IMR-90 (cell line): Measurements from ENCODE around the gene PNRC2. TPM values are rescaled to one million over a fixed set of nuclear protein-coding genes. Genes with fewer than 3 reads are reported as not detected.

Source experiments
- ATAC-seq: fragments of 200-7000 bp; cut with Tn5 transposase; 2 replicates; pipeline ENCODE4 v1.9.1; 2020; ENCODE audit warnings: low read depth, mild to moderate bottlenecking, moderate library complexity
- BruUV-seq: library from RNA; stranded (reverse); fragments of 400-500 nt; replicated peaks from 2 replicates; lab custom pipeline; 2021; lab: Mats Ljungman, UMichigan
- CTCF ChIA-PET: fragments of 300-600 bp; formaldehyde crosslinking; extraction: SDS; loops from one replicate; lab custom pipeline; 2021; ENCODE audit warnings: antibody characterized with exemption; lab: Yijun Ruan, JAX
- POLR2A ChIA-PET: fragments of 300-600 bp; sonication (Branson Sonifier 250); formaldehyde crosslinking; loops from one replicate; lab custom pipeline; 2022; ENCODE audit warnings: antibody characterized with exemption; ENCODE audit not compliant: unreplicated experiment; lab: Charles Lee
- DNase-seq: peaks from one replicate; pipeline ENCODE4 v3.0.0; 2013
- H2AFZ ChIP-seq: replicated peaks from 2 replicates; pipeline ENCODE3; 2013; ENCODE audit warnings: low read length, mild to moderate bottlenecking; ENCODE audit not compliant: poor library complexity
- H2AK5ac ChIP-seq: 2 replicates; pipeline ENCODE4 v1.6.1; 2013; ENCODE audit warnings: low read depth, low read length, inconsistent platforms
- H2AK9ac ChIP-seq: replicated peaks from 2 replicates; pipeline ENCODE3; 2013; ENCODE audit warnings: mild to moderate bottlenecking, low read depth, low read length, moderate library complexity; ENCODE audit not compliant: poor library complexity
- H2BK120ac ChIP-seq: 2 replicates; pipeline ENCODE4 v1.6.1; 2013; ENCODE audit warnings: low read depth, low read length, inconsistent platforms
- H2BK15ac ChIP-seq: 3 replicates; pipeline ENCODE4 v1.6.1; 2013; ENCODE audit warnings: low read depth, low read length, inconsistent platforms
- H2BK20ac ChIP-seq: 2 replicates; pipeline ENCODE4 v1.6.1; 2013; ENCODE audit warnings: low read depth, mild to moderate bottlenecking, inconsistent platforms, low read length, moderate library complexity
- H2BK5ac ChIP-seq: 2 replicates; pipeline ENCODE4 v1.6.1; 2013; ENCODE audit warnings: mild to moderate bottlenecking, low read depth, low read length, inconsistent platforms; ENCODE audit not compliant: poor library complexity, severe bottlenecking
- H3K14ac ChIP-seq: replicated peaks from 2 replicates; pipeline ENCODE4 v1.6.1; 2013; ENCODE audit warnings: low read depth, low read length, inconsistent platforms
- H3K18ac ChIP-seq: 2 replicates; pipeline ENCODE4 v1.6.1; 2013; ENCODE audit warnings: low read depth, low read length, control low read depth
- H3K23ac ChIP-seq: 2 replicates; pipeline ENCODE4 v1.6.1; 2013; ENCODE audit warnings: low read depth, low read length, inconsistent platforms
- H3K27ac ChIP-seq: 2 replicates; pipeline ENCODE4 v1.5.1; 2013; ENCODE audit warnings: mild to moderate bottlenecking, control low read depth, low read length; ENCODE audit not compliant: insufficient read depth
- H3K27me3 ChIP-seq: 2 replicates; pipeline ENCODE4 v1.6.1; 2013; ENCODE audit warnings: low read length; ENCODE audit not compliant: control insufficient read depth, insufficient read depth
- H3K36me3 ChIP-seq: 2 replicates; pipeline ENCODE4 v1.6.1; 2013; ENCODE audit warnings: low read length, mixed read lengths; ENCODE audit not compliant: control insufficient read depth, insufficient read depth
- H3K4ac ChIP-seq: 2 replicates; pipeline ENCODE4 v1.6.1; 2013; ENCODE audit warnings: low read depth, low read length, inconsistent platforms
- H3K4me1 ChIP-seq: 2 replicates; pipeline ENCODE4 v1.6.1; 2013; ENCODE audit warnings: low read length, mixed read lengths; ENCODE audit not compliant: control insufficient read depth, insufficient read depth
- H3K4me2 ChIP-seq: 2 replicates; pipeline ENCODE4 v1.6.1; 2013; ENCODE audit warnings: low read depth, mild to moderate bottlenecking, control low read depth, low read length, moderate library complexity
- H3K4me3 ChIP-seq: 2 replicates; pipeline ENCODE4 v1.5.1; 2013; ENCODE audit warnings: low read depth, mild to moderate bottlenecking, control low read depth, low read length, moderate library complexity; ENCODE audit not compliant: insufficient read depth
- H3K56ac ChIP-seq: 2 replicates; pipeline ENCODE4 v1.6.1; 2013; ENCODE audit warnings: low read length, inconsistent platforms; ENCODE audit not compliant: insufficient read depth; ENCODE audit errors: extremely low read depth
- H3K79me1 ChIP-seq, 2 experiments: 2 replicates each; pipeline ENCODE4 v1.6.1; 2013; ENCODE audit warnings: low read length in 2 of 2, inconsistent platforms in 1 of 2, low read depth in 1 of 2
- H3K9ac ChIP-seq: 2 replicates; pipeline ENCODE4 v1.6.1; 2013; ENCODE audit warnings: low read depth, low read length, control low read depth
- H3K9me1 ChIP-seq: 2 replicates; pipeline ENCODE4 v1.6.1; 2013; ENCODE audit warnings: low read length, inconsistent platforms; ENCODE audit not compliant: insufficient read depth
- H3K9me3 ChIP-seq: 2 replicates; pipeline ENCODE4 v1.6.1; 2013; ENCODE audit warnings: low read length; ENCODE audit not compliant: control insufficient read depth, insufficient read depth
- H4K20me1 ChIP-seq: 2 replicates; pipeline ENCODE4 v1.6.1; 2013; ENCODE audit warnings: low read length, inconsistent platforms; ENCODE audit not compliant: insufficient read depth
- H4K5ac ChIP-seq: 2 replicates; pipeline ENCODE4 v1.6.1; 2013; ENCODE audit warnings: mild to moderate bottlenecking, low read depth, low read length, control low read depth
- H4K8ac ChIP-seq, 2 experiments: 2 replicates each; pipeline ENCODE4 v1.6.1; 2013; ENCODE audit warnings: low read depth in 2 of 2, low read length in 2 of 2, control low read depth in 1 of 2, inconsistent platforms in 1 of 2
- H4K91ac ChIP-seq: 2 replicates; pipeline ENCODE4 v1.6.1; 2013; ENCODE audit warnings: low read depth, low read length, inconsistent platforms; ENCODE audit not compliant: insufficient read depth
- CEBPB ChIP-seq: IDR thresholded peaks from 2 replicates; pipeline ENCODE4 v1.6.1; 2012; ENCODE audit warnings: low read depth, low read length, improper control_type of control experiment
- FOS ChIP-seq: fragments of 150-350 bp; IDR thresholded peaks from 2 replicates; pipeline ENCODE4 v1.6.1; 2016; ENCODE audit warnings: low read depth, low read length
- NFE2L2 ChIP-seq: fragments of 150-350 bp; IDR thresholded peaks from 2 replicates; pipeline ENCODE4 v1.6.1; 2016; ENCODE audit warnings: low read depth, mild to moderate bottlenecking, low read length
- RFX5 ChIP-seq: IDR thresholded peaks from 2 replicates; pipeline ENCODE4 v1.8.0; 2012; ENCODE audit warnings: low read depth, mild to moderate bottlenecking, low read length, moderate library complexity
- SMC3 ChIP-seq: fragments of 150-350 bp; IDR thresholded peaks from 2 replicates; pipeline ENCODE4 v1.6.1; 2016; ENCODE audit warnings: low read depth, mild to moderate bottlenecking, antibody characterized with exemption, low read length, moderate library complexity
- WGBS, 2 experiments: methylation state at CpG; one replicate each; pipeline versions ENCODE4 v1.1.5 to v1.1.7; 2013; ENCODE audit warnings: missing lambda C conversion rate in 2 of 2; ENCODE audit not compliant: insufficient read length in 1 of 2; ENCODE audit errors: extremely low coverage in 2 of 2; 5-methylcytosine and 5-hydroxymethylcytosine counted together
- dilution Hi-C: fragments of 300-500 bp; cut with HindIII; formaldehyde crosslinking; loops from one replicate; pipeline ENCODE4 v1.14.3; 2018; ENCODE audit warnings: low sequenced_read_pairs; ENCODE audit not compliant: unreplicated experiment
- in situ Hi-C: fragments of 300-500 bp; cut with MboI; formaldehyde crosslinking; loops from 3 replicates; pipeline ENCODE4 v1.14.3; 2019; ENCODE audit warnings: low sequenced_read_pairs, inconsistent platforms, mixed read lengths
- intact Hi-C: fragments of 100-400 bp; cut with micrococcal nuclease; formaldehyde crosslinking; loops from 2 replicates; pipeline ENCODE4 v1.10.0; 2022
- polyA plus RNA-seq, 3 experiments: library from polyadenylated mRNA; depleted of rRNA; stranded (reverse); fragments of >200 nt; gene quantifications; 2 replicates each; pipeline ENCODE4 v1.2.3, GENCODE V29; 2012; ENCODE audit warnings: low replicate concordance in 1 of 3
- total RNA-seq: library from RNA; depleted of rRNA; stranded (reverse); fragments of >200 nt; gene quantifications from 2 replicates; pipeline ENCODE4 v1.2.3, GENCODE V29; 2012
- TF ChIP-seq, protein P1 (sequence below): fragments of 150-350 bp; IDR thresholded peaks from 2 replicates; pipeline ENCODE4 v1.6.1; 2016; ENCODE audit warnings: low read depth, mild to moderate bottlenecking, low read length, moderate library complexity, borderline replicate concordance

The PNRC2 gene
- total and polyA plus RNA-seq, 2 of the 4 experiments (the other 2 are of a cell fraction) = 50.6 to 76.0 TPM

DNA sequence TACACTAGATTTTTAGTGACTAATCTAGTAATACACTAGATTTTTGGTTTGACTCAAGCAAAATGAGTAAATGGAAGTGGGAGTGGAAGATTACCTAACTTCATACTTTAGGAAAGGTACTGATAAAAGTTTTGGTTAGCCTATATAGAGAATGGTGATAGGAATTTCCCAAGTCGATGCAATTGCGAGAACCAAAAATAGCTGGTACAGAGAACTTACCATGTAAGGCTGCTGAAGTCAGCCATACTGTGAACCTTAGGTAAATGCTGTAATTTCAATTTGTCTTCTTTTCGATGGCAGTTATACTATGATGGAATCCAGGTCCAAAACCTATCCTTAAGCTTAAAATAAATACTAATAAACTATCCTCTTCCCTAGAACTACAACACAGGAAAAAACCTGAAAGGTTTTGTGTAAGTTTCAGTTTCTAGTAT lies 4.6 kb downstream of the PNRC2 start:
- Histone ChIP-seq H3K18ac (no peak overlapping the region), H3K23ac (no peak overlapping the region), H3K14ac (no peak overlapping the region), H2BK5ac (peak overlapping the region; percentile 25), H3K9me3 (no peaks in the 10 kb centered on the region), H3K4me1 (peaks cover 2% of the 10 kb centered on the region), H3K27ac (no peak overlapping the region), H4K91ac (no peak overlapping the region), H3K4me3 (no peak overlapping the region), H3K56ac (no peak overlapping the region), H3K4ac (no peak overlapping the region), H3K79me1 (peaks cover 7 to 11% of the 10 kb centered on the region in 2 experiments; a peak in 2 of 4 replicates), H3K36me3 (peaks cover 11% of the 10 kb centered on the region), H3K4me2 (peak overlapping the region; percentile 43; the same call in 1 of the 2 replicates), H2AFZ (no peak overlapping the region), H3K9me1 (no peaks in the 10 kb centered on the region), H2AK5ac (no peak overlapping the region), H4K20me1 (peaks cover 36% of the 10 kb centered on the region), H2BK20ac (no peak overlapping the region), H2BK15ac (no peak overlapping the region), H2BK120ac (no peak overlapping the region), H3K27me3 (no peaks in the 10 kb centered on the region), H4K8ac (no peak overlapping the region), H3K9ac (no peak overlapping the region), H2AK9ac (no peak overlapping the region), H4K5ac (no peak overlapping the region)
- ChIA-PET CTCF (interaction anchor here (0.8 kb wide), 1 partner anchor 186 kb away, joined by 3 read pairs; no protein-coding TSS in a partner anchor), POLR2A (interaction anchor here (1.0 kb wide), 1 partner anchor 64 kb away, joined by 3 read pairs; no protein-coding TSS in a partner anchor)
- no TSS peak for BruUV-seq
- WGBS, 2 experiments = 100% methylated on average over 2 of the region's 3 CpGs; no CpG with 5 or more reads in 1 of the 2 experiments
- in situ Hi-C loops (no loop called here), intact Hi-C loops (loop anchor here (5.0 kb wide), 1 partner anchor 63 kb away; no protein-coding TSS in a partner anchor), dilution Hi-C loops (no loop called here)
- no peak for TF ChIP-seq NFE2L2
- no peak for TF ChIP-seq SMC3
- TF ChIP-seq, protein P1, sequence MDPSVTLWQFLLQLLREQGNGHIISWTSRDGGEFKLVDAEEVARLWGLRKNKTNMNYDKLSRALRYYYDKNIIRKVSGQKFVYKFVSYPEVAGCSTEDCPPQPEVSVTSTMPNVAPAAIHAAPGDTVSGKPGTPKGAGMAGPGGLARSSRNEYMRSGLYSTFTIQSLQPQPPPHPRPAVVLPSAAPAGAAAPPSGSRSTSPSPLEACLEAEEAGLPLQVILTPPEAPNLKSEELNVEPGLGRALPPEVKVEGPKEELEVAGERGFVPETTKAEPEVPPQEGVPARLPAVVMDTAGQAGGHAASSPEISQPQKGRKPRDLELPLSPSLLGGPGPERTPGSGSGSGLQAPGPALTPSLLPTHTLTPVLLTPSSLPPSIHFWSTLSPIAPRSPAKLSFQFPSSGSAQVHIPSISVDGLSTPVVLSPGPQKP = no peak
- no peak for TF ChIP-seq RFX5
- no peak for TF ChIP-seq CEBPB
- no peak for TF ChIP-seq FOS
- no peak for DNase-seq
- ATAC-seq = no peak
